GM21423 (cell line): Measurements from ENCODE around the gene CCDC179.

ENCODE experiments used
- ATAC-seq: cut with Tn5 transposase; IDR thresholded peaks from one replicate; pipeline ENCODE4 v1.9.1; 2021; ENCODE audit warnings: mild to moderate bottlenecking, moderate library complexity; ENCODE audit not compliant: unreplicated experiment

CCDC179 gene

GRCh38 chr11:22860241-22860640 lies at the start of gene CCDC179:
TSS of gene CCDC179 (minus strand) at chr11:22860474. CDS start at chr11:22860421, 53 bp downstream.
- no peak for ATAC-seq

DNA sequence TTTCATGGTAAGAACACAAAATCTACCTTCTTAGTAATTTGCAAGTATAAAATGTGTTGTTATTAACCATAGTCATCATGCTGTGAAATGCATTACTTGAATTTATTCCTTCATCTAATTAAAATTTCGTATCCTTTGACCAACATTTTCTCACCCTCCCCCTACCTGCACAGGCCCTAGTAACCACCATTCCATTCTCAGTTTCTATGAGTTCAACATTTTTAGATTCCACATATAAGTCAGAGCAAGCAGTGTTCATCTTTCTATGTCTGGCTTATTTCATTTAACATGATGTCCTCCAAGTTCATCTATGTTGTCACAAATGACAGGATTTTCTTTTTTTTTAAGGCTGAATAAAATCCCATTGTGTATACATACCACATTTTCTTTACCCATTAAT lies 43.5 kb upstream of the CCDC179 start:
- peak; percentile 68 for ATAC-seq

DNA sequence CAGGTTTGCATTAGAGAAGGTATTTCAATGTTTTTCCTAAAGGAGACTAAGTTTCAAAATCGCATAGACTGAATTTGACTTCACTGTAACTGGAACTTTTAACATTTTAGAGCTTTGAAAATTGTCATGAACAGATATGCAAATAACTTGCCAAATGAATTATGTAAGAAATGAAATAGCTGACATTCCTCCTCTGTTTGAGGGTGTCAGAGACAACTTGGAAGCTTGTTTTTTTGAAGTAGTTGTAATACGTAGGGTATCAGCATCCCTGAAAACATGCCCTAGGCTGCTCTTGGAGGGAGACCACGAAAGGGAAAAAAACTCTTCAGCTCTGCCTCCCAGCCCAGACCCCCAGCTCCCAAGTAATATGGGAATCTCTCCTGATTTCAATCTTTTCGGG lies 41.3 kb upstream of the CCDC179 start:
- ATAC-seq = no peak

- no peak for ATAC-seq
Measured at GRCh38 chr11:22900764-22901486, 40.7 kb upstream of the CCDC179 start.

DNA sequence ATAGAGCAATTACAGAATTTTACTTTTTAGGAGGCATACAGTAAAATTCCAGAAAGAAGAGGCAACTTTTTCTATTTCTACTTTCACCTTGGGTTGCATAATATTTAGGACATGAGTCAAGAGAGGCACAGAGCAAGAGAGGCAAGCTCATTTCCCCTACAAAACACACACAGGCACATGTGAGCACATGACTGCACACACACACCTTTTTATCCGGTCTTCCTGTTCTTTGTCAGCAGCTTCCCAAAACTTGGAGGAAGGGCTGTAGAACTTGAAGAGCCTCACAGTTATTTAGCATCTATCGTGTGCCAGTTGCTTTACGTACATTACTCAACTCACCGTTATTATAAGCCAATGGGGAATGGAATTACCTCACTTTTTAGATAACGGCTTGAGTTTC lies 37.8 kb upstream of the CCDC179 start:
- ATAC-seq = no peak

- no peak for ATAC-seq
Measured at GRCh38 chr11:22890227-22890626, 30.0 kb upstream of the CCDC179 start.

DNA sequence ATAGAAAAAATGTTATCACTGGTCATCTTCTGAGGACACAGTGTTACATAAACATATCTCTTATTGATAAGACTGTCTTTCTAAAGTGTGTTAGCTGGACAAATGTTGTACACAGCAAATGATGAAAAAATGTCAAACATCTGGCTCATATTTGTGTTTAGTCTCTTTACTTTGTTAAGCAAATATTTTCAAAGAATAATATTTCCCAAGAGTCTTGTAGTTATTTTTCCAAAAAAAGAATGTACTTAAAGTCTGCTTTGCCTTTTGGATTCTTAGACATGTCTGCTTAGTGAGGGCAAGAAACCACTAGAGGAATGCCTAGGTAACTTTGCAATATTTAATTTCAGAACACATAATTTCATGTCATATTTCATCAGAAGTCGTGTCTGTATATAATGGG lies 23.9 kb upstream of the CCDC179 start:
- no peak for ATAC-seq

DNA sequence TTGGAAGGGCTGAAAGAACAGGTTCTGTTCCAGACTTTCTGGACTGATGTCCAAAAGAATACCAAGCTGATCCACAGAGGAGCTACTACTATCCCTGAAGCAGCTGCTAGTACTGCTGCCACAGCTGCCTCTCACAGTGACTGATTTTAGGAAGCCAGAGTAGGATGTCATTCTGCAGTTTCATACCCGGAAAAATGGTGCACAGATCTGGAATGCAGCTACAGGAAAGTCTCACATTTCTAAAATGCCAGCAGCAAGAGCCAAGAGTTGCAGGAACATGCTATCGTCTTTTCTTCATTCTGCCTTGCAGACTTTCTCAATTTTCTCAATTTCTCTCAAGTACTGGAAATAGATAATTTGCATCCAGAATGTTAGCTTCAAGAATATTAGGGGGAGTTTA lies 19.4 kb upstream of the CCDC179 start:
- no peak for ATAC-seq

- ATAC-seq = no peak
Measured at GRCh38 chr11:22878604-22879003, 18.3 kb upstream of the CCDC179 start.

GRCh38 chr11:22878039-22878438 lies 17.8 kb upstream of the CCDC179 start:
- no peak for ATAC-seq

GRCh38 chr11:22875869-22876473 lies 15.7 kb upstream of the CCDC179 start:
- ATAC-seq = peak; percentile 97

- ATAC-seq = no peak
Measured at GRCh38 chr11:22869325-22869724, 9.1 kb upstream of the CCDC179 start.

DNA sequence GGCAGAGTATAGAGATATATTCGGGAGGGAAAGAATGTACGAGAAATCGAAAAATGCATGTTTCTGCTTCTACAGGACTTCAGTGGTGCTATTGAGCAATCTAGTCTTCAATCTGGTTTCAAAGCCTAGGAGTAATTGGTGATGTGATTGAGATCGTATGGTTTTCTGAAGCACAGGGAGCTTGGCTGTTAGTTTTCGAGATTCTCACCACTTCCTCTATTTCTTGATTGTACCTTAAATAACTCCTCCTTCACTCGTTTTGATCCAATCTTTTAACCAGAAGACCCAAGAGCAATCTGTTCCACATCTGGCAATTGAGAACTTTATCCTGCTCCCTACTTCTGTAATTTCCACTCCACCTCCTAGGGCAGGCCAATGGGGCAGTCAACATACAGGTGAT lies 518 bp downstream of the CCDC179 start:
- no peak for ATAC-seq

DNA sequence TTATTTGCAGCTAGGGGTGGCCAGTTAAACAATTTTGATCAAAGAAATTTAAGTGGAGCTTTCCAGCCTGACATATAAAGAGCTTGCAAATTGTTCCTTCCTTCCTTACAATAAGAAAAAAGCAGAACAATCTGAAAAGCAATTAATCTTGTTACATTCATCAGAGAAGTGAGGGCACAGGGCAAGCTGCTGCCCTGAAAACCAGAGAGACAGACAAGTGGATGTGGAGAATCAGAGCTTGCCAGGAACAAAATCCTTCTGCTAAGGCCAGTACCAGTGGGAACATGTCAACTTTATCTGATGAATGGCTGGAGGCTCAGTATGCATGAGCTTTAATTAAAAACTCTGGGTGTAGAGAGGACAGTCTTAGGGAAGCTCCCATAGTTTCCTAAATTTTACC lies 8.8 kb downstream of the CCDC179 start:
- no peak for ATAC-seq

GRCh38 chr11:22846726-22847125 lies 13.5 kb downstream of the CCDC179 start:
- ATAC-seq = no peak

- no peak for ATAC-seq
Measured at GRCh38 chr11:22832315-22833015, 27.8 kb downstream of the CCDC179 start.

GRCh38 chr11:22830082-22830414 lies 30.2 kb downstream of the CCDC179 start:
- ATAC-seq = no peak

- ATAC-seq = peak; percentile 92
Measured at GRCh38 chr11:22829231-22830081, 30.8 kb downstream of the CCDC179 start, which contains the start of gene SVIP. TSS of gene SVIP (minus strand) at chr11:22829801. CDS start at chr11:22829748, 53 bp downstream.

DNA sequence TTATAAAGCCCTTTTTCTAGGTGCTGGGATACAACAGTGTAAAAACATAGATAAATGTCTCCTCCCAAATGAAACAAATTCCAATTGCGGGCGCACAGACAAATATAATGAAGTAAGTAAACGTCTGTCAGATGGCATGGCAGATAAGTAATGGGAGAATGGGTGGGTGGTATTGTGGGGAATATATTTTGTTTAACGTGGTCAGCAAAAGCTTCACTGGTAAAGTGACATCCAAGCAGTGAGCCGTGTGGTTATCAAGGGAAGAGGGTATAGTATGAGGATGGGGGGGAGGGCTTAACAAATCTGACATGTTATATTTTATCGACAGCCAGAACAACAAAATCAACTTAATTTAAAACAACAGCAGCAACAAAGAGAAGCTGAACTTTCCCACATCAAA lies 31.9 kb downstream of the CCDC179 start:
- no peak for ATAC-seq

- no peak for ATAC-seq
Measured at GRCh38 chr11:22822203-22822602, 38.1 kb downstream of the CCDC179 start.

DNA sequence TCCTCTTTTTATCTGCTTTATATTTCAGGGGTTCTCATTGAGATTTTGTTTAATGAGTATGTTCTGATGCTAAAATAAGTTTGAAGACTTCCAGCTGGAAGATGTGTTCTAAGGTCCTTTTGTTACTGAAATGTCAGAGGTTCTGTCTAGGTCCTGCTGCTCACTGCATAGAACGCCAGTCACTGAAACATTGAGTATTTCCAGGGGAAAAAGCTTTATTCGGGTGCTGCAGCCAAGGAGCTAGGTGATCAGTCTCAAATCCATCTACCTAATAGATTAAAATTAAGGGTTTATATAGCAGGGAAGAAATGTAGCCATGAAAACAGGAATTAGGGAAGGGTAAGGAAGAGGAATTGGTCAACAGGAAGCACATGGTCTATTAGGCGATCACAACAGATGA lies 50.4 kb downstream of the CCDC179 start:
- no peak for ATAC-seq
